ENCODE data around the gene TCTN1. TPM values are rescaled to one million over a fixed set of nuclear protein-coding genes. Genes with fewer than 3 reads are reported as not detected.

The TCTN1 gene
- total and polyA plus RNA-seq, 2 of the 13 experiments (the other 11 are each of a cell fraction or from before 2014, with no cell fraction given), result 13.6 to 16.0 TPM

GRCh38 chr12:110591451-110592051, 22.4 kb upstream of the TCTN1 start (continued):
- TF ChIP-seq, protein P1, sequence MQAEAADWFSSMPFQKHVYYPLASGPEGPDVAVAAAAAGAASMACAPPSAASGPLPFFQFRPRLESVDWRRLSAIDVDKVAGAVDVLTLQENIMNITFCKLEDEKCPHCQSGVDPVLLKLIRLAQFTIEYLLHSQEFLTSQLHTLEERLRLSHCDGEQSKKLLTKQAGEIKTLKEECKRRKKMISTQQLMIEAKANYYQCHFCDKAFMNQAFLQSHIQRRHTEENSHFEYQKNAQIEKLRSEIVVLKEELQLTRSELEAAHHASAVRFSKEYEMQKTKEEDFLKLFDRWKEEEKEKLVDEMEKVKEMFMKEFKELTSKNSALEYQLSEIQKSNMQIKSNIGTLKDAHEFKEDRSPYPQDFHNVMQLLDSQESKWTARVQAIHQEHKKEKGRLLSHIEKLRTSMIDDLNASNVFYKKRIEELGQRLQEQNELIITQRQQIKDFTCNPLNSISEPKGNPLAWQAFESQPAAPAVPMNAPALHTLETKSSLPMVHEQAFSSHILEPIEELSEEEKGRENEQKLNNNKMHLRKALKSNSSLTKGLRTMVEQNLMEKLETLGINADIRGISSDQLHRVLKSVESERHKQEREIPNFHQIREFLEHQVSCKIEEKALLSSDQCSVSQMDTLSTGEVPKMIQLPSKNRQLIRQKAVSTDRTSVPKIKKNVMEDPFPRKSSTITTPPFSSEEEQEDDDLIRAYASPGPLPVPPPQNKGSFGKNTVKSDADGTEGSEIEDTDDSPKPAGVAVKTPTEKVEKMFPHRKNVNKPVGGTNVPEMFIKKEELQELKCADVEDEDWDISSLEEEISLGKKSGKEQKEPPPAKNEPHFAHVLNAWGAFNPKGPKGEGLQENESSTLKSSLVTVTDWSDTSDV (CRISPR knock-in tag; IDR thresholded peaks at IDR 0.05), result no peak
- TF ChIP-seq SMAD9 (CRISPR knock-in tag; IDR thresholded peaks at IDR 0.05), result no peak
- no peak for TF ChIP-seq CREBL2 (CRISPR knock-in tag; IDR thresholded peaks at IDR 0.05; ENCODE audit: borderline replicate concordance)
- TF ChIP-seq NFRKB (IDR thresholded peaks at IDR 0.05), result no peak
- TF ChIP-seq BCL6 (CRISPR knock-in tag; IDR thresholded peaks at IDR 0.05), result peak; percentile 94
- no peak for TF ChIP-seq GMEB2 (CRISPR knock-in tag; IDR thresholded peaks at IDR 0.05; ENCODE audit: low read depth)
- no peak for TF ChIP-seq ZNF713 (CRISPR knock-in tag; IDR thresholded peaks at IDR 0.05)
- TF ChIP-seq HOXA7 (CRISPR knock-in tag; IDR thresholded peaks at IDR 0.05), result no peak
- TF ChIP-seq ZNF652 (CRISPR knock-in tag; IDR thresholded peaks at IDR 0.05; ENCODE audit: borderline replicate concordance, low read depth), result peak; percentile 50; the same call in 1 of the 2 replicates
- TF ChIP-seq POGZ (CRISPR knock-in tag; IDR thresholded peaks at IDR 0.05), result peak; percentile 79
- no peak for TF ChIP-seq NFATC3 (CRISPR knock-in tag; IDR thresholded peaks at IDR 0.05)
- TF ChIP-seq NCOR1 (IDR thresholded peaks at IDR 0.05; ENCODE audit: borderline replicate concordance, low read length), result peak; percentile 98
- TF ChIP-seq ISL2 (CRISPR knock-in tag; IDR thresholded peaks at IDR 0.05), result peak; percentile 60
- no peak for TF ChIP-seq BRCA1 (CRISPR knock-in tag; IDR thresholded peaks at IDR 0.05)
- TF ChIP-seq NFYC (CRISPR knock-in tag; IDR thresholded peaks at IDR 0.05), result no peak
- no peak for TF ChIP-seq ZNF333 (CRISPR knock-in tag; IDR thresholded peaks at IDR 0.05; ENCODE audit: borderline replicate concordance)
- no peak for TF ChIP-seq CEBPZ (IDR thresholded peaks at IDR 0.05; ENCODE audit: low read length)
- TF ChIP-seq ZNF274 (CRISPR knock-in tag; IDR thresholded peaks at IDR 0.05), result no peak
- no peak for TF ChIP-seq ZNF792 (CRISPR knock-in tag; IDR thresholded peaks at IDR 0.05)
- TF ChIP-seq CBX5 (CRISPR knock-in tag; IDR thresholded peaks at IDR 0.05; ENCODE audit: borderline replicate concordance), result no peak
- TF ChIP-seq POLR2AphosphoS5 (IDR thresholded peaks at IDR 0.05; ENCODE audit: low read depth, low read length), result no peak
- no peak for TF ChIP-seq LBX2 (CRISPR knock-in tag; IDR thresholded peaks at IDR 0.05; ENCODE audit: borderline replicate concordance)
- no peak for TF ChIP-seq ZNF10 (CRISPR knock-in tag; IDR thresholded peaks at IDR 0.05; ENCODE audit: borderline replicate concordance, low read depth)
- no peak for TF ChIP-seq ZSCAN30 (CRISPR knock-in tag; IDR thresholded peaks at IDR 0.05)
